ENCODE data around the gene SNAP47. TPM values are rescaled to one million over a fixed set of nuclear protein-coding genes. Genes with fewer than 3 reads are reported as not detected.

SNAP47 gene
- total and polyA plus RNA-seq, 9 of the 15 experiments (the other 6 are each of a cell fraction or from before 2014, with no cell fraction given): 2.5 to 41.3 (median 32.6) TPM

- DNase-seq (ENCODE audit: extremely low read depth in 1 of 4, low spot score in 3 of 4): no peak
- POLR2A ChIA-PET: interaction anchor here (0.6 to 1.0 kb wide), 2 partner anchors 12 to 192 kb away, joined by 4 read pairs; no protein-coding TSS in a partner anchor
- no peak for FAIRE-seq
- Histone ChIP-seq H3K4me3 (no peak overlapping the region), H3K4me1 (replicated peaks in 1 of 2; ENCODE audit: control insufficient read depth in 2 of 2, insufficient read depth in 2 of 2, low read length in 2 of 2) (peaks cover 5 to 20% of the 10 kb centered on the region in 2 experiments), H2AFZ (ENCODE audit: low read depth, low read length) (no peak overlapping the region), H3K27me3 (ENCODE audit: control insufficient read depth in 2 of 2, insufficient read depth in 2 of 2, low read length in 2 of 2) (no peaks in the 10 kb centered on the region), H3K9me3 (replicated peaks; ENCODE audit: control insufficient read depth, insufficient read depth, low read depth, low read length) (no peaks in the 10 kb centered on the region), H3K9me1 (ENCODE audit: control insufficient read depth, insufficient read depth, low read length) (peaks cover 10% of the 10 kb centered on the region), H3K4me2 (ENCODE audit: insufficient read depth, low read length) (no peak overlapping the region), H3K79me2 (ENCODE audit: control insufficient read depth, insufficient read depth, low read length) (peaks cover 29% of the 10 kb centered on the region), H3K9ac (ENCODE audit: insufficient read depth in 1 of 2, low read depth in 2 of 2, low read length in 2 of 2) (no peak overlapping the region), H3K36me3 (ENCODE audit: control insufficient read depth, insufficient read depth, low read length) (peaks cover 73% of the 10 kb centered on the region), H3K27ac (ENCODE audit: extremely low read depth, low read depth, low read length) (no peak overlapping the region), H4K20me1 (replicated peaks; ENCODE audit: control insufficient read depth, insufficient read depth, low read length) (peaks cover 18% of the 10 kb centered on the region; the same call in 1 of the 2 replicates)
- CTCF ChIA-PET (ENCODE audit: low intra/inter-chr PET ratio): no interaction called here
- ATAC-seq: no peak
- in situ Hi-C loops (cut with MboI) (loop anchor here (5.0 to 10.0 kb wide), 2 partner anchors 175 to 758 kb away; no protein-coding TSS in a partner anchor), intact Hi-C loops (cut with micrococcal nuclease) (loop anchor here (5.0 kb wide), 1 partner anchor 318 kb away; no protein-coding TSS in a partner anchor)
- no TSS peak for BruUV-seq (replicated peaks)
- WGBS (ENCODE audit: insufficient coverage, low coverage, missing lambda C conversion rate): 91% methylated on average over 15 of the region's 15 CpGs
- TF ChIP-seq ZNF740 (CRISPR knock-in tag; IDR thresholded peaks at IDR 0.05): no peak
- TF ChIP-seq ZNF740 (tag; IDR thresholded peaks at IDR 0.05): no peak
- no peak for TF ChIP-seq ZNF232 (CRISPR knock-in tag; IDR thresholded peaks at IDR 0.05)
- TF ChIP-seq CLOCK (CRISPR knock-in tag; IDR thresholded peaks at IDR 0.05; ENCODE audit: borderline replicate concordance): no peak
- TF ChIP-seq SIN3A (IDR thresholded peaks at IDR 0.05; ENCODE audit: borderline replicate concordance in 2 of 2, control insufficient read depth in 1 of 2, low read depth in 2 of 2, low read length in 2 of 2): no peak
- no peak for TF ChIP-seq ILF3 (IDR thresholded peaks at IDR 0.05; ENCODE audit: borderline replicate concordance)
- TF ChIP-seq RHOXF2B (CRISPR knock-in tag; conservative IDR thresholded peaks at IDR 0.05): no peak
- no peak for TF ChIP-seq U2AF1 (optimal IDR thresholded peaks at IDR 0.05; ENCODE audit: low read depth, low read length)
Observed at GRCh38 chr1:227759341-227760300, 24.4 kb downstream of the SNAP47 start.
